BLaER1 (cell line): ENCODE results near the gene DIO3.
"Not testable (repeated sequence)": the region's sequence is repeated elsewhere in the genome, so short reads cannot be mapped to it uniquely, and the experiment has no call there.

Experiments used
- H3K27ac ChIP-seq: shearing (Covaris generic); formaldehyde crosslinking; 2 replicates; pipeline ENCODE4 v1.8.1; 2022
- H3K27me3 ChIP-seq: shearing (Covaris generic); formaldehyde crosslinking; 2 replicates; pipeline ENCODE4 v1.8.1; 2022
- H3K36me3 ChIP-seq: shearing (Covaris generic); formaldehyde crosslinking; 2 replicates; pipeline ENCODE4 v1.8.1; 2022
- H3K4me1 ChIP-seq: shearing (Covaris generic); formaldehyde crosslinking; 2 replicates; pipeline ENCODE4 v1.8.1; 2022
- H3K4me2 ChIP-seq: shearing (Covaris generic); formaldehyde crosslinking; 2 replicates; pipeline ENCODE4 v1.8.1; 2022
- H3K4me3 ChIP-seq: shearing (Covaris generic); formaldehyde crosslinking; 2 replicates; pipeline ENCODE4 v1.8.1; 2022
- H3K9ac ChIP-seq: shearing (Covaris generic); formaldehyde crosslinking; 2 replicates; pipeline ENCODE4 v1.8.1; 2022
- H3K9me3 ChIP-seq: shearing (Covaris generic); formaldehyde crosslinking; 2 replicates; pipeline ENCODE4 v1.8.1; 2022
- H4K20me1 ChIP-seq: shearing (Covaris generic); formaldehyde crosslinking; 2 replicates; pipeline ENCODE4 v1.8.1; 2022
- Cebpa-rat ChIP-seq: shearing (Covaris generic); IDR thresholded peaks from 2 replicates; pipeline ENCODE4 v1.8.1; 2022

The DIO3 gene

DNA sequence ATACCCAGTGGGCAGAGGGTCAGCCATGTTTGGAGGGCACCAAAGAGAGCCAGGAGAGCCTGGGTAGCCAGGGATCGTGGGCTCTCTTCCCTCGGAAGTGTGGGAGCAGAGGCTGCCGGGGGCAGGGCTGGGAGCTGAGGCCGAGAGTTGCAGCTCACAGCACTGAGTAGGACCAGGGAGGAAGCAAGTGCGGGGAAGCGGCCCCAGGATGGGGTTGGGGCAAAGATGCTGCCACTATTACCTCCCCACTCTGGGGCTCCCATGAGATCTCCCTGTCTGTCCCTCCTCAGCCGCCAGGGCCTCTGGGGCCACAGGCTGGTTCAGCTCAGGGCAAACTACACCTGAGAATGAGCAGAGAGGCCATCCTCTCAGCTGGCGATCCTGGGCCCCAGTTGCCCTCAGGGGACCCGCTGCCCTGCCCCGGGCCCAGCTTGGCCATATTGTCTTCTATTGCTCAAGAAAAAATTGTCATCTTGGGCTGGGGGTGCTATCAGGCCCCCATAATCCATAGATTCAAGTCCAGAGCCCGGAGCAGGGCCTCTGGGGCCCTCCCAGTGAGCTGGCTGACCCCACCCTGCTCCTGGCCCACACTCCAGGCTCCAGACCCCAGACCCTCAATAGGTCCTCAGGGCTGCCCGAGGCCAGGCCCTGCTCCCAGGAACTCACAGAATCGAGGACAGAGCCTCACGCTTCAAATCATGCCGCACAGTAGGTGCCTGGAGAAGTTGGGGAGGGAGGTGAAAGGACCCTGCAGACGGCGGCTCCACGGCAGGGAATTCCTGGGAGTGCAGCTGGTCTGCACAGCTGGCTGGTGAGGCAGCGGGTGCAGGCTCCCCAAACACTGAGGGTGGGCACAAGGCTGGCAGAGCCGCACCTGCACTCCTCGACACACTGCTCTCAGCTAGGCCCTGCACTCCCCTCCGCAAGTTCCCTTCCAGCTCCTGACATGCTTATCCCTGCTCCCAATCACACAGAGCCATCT is 20.5 kb upstream of the DIO3 start:
- H4K20me1 ChIP-seq, result no peaks in the 10 kb centered on the region
- H3K27me3 ChIP-seq, result no peaks in the 10 kb centered on the region
- H3K9me3 ChIP-seq, result no peaks in the 10 kb centered on the region
- H3K4me3 ChIP-seq, result no peak overlapping the region
- H3K4me1 ChIP-seq, result peaks cover 45% of the 10 kb centered on the region
- no peak for TF ChIP-seq Cebpa-rat
- H3K4me2 ChIP-seq, result peak overlapping the region; percentile 53
- no peaks in the 10 kb centered on the region for H3K36me3 ChIP-seq
- H3K27ac ChIP-seq, result 0 out of 2 replicates have a peak overlapping the region, but pooled peaks have one; percentile 13
- 0 out of 2 replicates have a peak overlapping the region, but pooled peaks have one; percentile 10 for H3K9ac ChIP-seq

DNA sequence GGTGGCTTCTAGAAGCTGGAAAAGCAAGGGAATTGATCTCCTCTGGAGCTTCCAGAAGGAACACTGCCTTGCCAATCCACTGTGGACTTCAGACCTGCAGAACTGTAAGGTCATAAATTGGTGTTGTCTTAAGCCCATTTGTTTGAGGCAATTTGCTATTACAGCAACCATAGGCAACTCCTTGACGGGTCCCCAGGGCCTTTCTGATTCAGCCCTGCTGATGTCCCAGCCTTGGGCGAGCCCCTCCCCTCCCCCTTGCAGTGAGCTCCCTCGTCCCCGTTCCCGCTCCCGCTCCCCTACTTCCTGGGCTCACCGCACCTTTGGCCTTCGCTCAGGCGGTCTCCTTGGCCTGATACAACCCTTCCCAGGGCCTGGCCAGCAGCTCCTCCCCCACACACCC is 18.9 kb upstream of the DIO3 start:
- Histone ChIP-seq H3K9ac (no peak overlapping the region), H3K4me3 (no peak overlapping the region), H3K27ac (no peak overlapping the region), H4K20me1 (no peaks in the 10 kb centered on the region), H3K4me2 (no peak overlapping the region), H3K9me3 (no peaks in the 10 kb centered on the region), H3K4me1 (peaks cover 31% of the 10 kb centered on the region), H3K27me3 (no peaks in the 10 kb centered on the region), H3K36me3 (no peaks in the 10 kb centered on the region)
- no peak for TF ChIP-seq Cebpa-rat

DNA sequence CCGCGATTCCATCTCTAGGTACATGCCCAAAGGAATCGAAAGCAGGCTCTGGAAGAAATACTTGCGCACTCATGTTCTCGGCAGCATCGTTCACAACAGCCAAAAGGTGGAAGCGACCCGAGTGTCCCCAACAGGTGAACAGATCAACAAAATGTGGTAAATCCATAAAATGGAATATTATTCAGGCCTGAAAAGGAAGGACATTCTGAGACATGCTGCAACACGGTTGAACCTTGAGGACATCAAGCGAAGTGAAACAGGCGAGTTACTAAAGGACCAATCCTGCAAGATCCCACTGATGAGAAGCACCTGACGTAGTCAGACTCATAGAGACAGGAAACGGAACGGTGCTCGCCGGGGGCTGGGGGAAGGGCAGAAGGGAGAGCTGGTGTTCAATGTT is 17.5 kb upstream of the DIO3 start:
- Histone ChIP-seq H3K4me3 (no peak overlapping the region), H3K4me2 (no peak overlapping the region), H3K4me1 (peaks cover 25% of the 10 kb centered on the region), H3K27me3 (no peaks in the 10 kb centered on the region), H4K20me1 (no peaks in the 10 kb centered on the region), H3K9me3 (no peaks in the 10 kb centered on the region), H3K36me3 (no peaks in the 10 kb centered on the region), H3K27ac (no peak overlapping the region), H3K9ac (no peak overlapping the region)
- TF ChIP-seq Cebpa-rat, result no peak

DNA sequence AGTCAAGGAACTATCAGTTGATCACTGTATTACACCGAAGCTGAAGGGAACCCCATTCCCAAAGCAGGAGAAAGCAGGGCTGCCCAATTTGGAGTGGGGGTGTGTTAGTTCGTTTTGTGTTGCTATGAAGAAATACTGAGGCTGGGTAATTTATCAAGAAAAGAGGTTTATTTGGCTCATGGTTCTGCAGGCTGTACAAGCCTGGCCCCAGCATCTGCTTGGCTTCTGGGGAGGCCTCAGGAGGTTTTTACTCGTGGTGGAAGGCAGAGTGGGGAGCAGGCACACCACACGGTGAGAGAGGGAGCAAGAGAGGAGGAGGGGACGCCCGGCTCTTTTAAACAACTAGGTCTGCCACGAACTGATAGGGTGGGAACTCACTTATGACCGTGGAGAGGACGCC is 16.7 kb upstream of the DIO3 start:
- Histone ChIP-seq H3K27me3 (no peaks in the 10 kb centered on the region), H3K27ac (no peak overlapping the region), H3K4me2 (no peak overlapping the region), H3K9me3 (no peaks in the 10 kb centered on the region), H3K4me1 (peaks cover 26% of the 10 kb centered on the region), H3K36me3 (no peaks in the 10 kb centered on the region), H3K4me3 (no peak overlapping the region), H3K9ac (no peak overlapping the region), H4K20me1 (no peaks in the 10 kb centered on the region)
- TF ChIP-seq Cebpa-rat, result no peak

- no peak overlapping the region for H3K4me3 ChIP-seq
- H3K9me3 ChIP-seq, result no peaks in the 10 kb centered on the region
- H3K36me3 ChIP-seq, result no peaks in the 10 kb centered on the region
- no peaks in the 10 kb centered on the region for H4K20me1 ChIP-seq
- no peak overlapping the region for H3K27ac ChIP-seq
- no peak overlapping the region for H3K4me2 ChIP-seq
- no peak for TF ChIP-seq Cebpa-rat
- peaks cover 12% of the 10 kb centered on the region; the same call in 1 of the 2 replicates for H3K4me1 ChIP-seq
- no peaks in the 10 kb centered on the region for H3K27me3 ChIP-seq
- no peak overlapping the region for H3K9ac ChIP-seq
These were observed 14.6 kb upstream of the DIO3 start for GRCh38 chr14:101546706-101547105.

DNA sequence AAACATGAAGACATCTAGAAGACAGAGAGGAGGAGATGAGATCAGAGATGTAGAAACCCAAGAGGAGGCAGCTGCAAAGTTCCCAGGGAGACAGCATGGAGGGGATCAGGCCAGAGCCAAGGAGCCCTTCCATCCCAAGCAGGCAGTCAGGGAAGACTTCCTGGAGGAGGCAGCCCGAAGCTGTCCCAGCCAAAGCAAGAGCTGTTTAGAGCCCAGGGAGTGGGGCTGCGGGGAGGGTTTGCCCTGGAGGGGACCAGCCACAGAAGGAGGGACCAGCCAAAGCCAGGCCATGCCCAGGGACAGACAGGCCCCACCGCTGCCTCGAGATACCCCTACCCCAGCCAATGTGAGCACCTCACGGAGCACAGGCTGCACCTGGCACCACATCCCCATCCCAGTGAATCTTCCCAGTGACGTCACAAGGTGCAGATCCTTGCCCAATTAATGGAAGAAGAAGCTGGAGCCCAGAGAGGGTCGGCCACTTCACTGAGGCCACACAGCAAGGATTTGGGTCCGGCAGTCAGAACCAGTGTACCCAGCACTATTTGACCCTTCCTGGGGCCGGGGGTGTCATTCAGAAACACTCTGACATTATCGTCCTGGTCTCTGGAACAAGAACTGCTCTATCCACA is 14.1 kb upstream of the DIO3 start:
- Histone ChIP-seq H3K4me2 (no peak overlapping the region), H3K27me3 (no peaks in the 10 kb centered on the region), H3K9ac (no peak overlapping the region), H4K20me1 (no peaks in the 10 kb centered on the region), H3K9me3 (no peaks in the 10 kb centered on the region), H3K27ac (no peak overlapping the region), H3K4me3 (no peak overlapping the region), H3K36me3 (no peaks in the 10 kb centered on the region), H3K4me1 (peaks cover 12% of the 10 kb centered on the region; the same call in 1 of the 2 replicates)
- no peak for TF ChIP-seq Cebpa-rat

DNA sequence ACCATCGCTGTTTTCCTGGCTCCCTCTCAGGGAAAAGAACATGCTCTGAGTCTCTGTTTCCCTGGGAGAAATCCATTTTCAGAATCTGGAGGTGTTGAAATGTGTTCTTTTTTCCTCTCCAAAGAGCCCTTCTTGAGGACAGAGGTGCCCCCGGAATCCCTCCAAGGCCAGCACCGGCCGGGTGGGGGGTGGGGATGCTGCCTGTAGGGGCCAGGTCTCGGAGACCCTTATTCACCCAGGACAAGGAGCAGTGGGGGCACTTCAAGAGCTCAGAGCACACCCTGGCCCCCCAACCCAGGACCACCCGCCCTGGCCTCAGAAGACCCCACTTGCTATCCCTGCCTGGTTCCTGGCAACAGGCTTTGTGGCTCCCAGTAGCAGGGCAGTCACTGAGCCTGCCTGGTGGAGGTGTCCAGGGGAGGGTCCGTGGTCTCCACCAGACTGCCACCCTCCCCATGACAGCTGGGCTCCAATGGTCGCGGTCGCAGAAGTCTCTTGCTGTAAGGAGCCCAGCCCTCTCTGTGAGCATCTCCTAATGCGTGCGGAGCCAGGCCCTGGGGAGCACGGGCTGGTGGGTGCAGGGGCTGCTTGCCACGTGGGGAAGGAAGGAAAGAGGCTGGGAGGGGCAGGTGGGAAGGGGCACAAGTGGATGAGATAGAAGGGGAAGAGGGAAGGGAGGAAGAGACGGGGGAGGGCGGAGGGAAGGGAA is 13.2 kb upstream of the DIO3 start:
- Histone ChIP-seq H3K36me3 (no peaks in the 10 kb centered on the region), H3K9ac (no peak overlapping the region), H3K4me1 (peaks cover 12% of the 10 kb centered on the region; the same call in 1 of the 2 replicates), H3K27me3 (no peaks in the 10 kb centered on the region), H3K4me2 (peak overlapping the region; percentile 37; the same call in 1 of the 2 replicates), H4K20me1 (no peaks in the 10 kb centered on the region), H3K9me3 (no peaks in the 10 kb centered on the region), H3K27ac (no peak overlapping the region), H3K4me3 (no peak overlapping the region)
- TF ChIP-seq Cebpa-rat, result no peak

DNA sequence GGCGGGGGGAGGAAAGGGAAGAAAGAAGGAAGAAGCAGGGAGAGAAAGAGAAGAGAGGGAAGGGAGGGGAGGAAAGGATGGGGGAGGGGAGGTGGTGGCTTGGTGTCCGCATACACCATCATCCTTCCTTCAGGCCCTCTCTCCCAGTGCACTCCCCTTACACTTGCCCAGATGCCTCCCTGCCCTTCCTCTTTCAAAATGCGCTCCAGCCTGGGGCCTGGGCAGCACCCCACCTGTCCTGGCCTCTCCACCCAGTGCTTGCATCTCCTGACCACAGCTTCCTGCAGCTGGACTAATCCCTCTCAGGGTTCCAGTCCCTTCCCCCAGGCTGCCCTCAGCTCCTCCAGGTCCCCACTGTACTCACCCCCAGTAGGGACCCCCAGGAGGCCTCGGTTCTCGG is 12.6 kb upstream of the DIO3 start:
- no peaks in the 10 kb centered on the region for H3K9me3 ChIP-seq
- TF ChIP-seq Cebpa-rat, result no peak
- no peaks in the 10 kb centered on the region for H3K36me3 ChIP-seq
- no peak overlapping the region for H3K4me3 ChIP-seq
- H4K20me1 ChIP-seq, result no peaks in the 10 kb centered on the region
- H3K9ac ChIP-seq, result no peak overlapping the region
- H3K4me1 ChIP-seq, result peaks cover 12% of the 10 kb centered on the region; the same call in 1 of the 2 replicates
- H3K27ac ChIP-seq, result no peak overlapping the region
- peak overlapping the region; percentile 37; the same call in 1 of the 2 replicates for H3K4me2 ChIP-seq
- no peaks in the 10 kb centered on the region for H3K27me3 ChIP-seq

DNA sequence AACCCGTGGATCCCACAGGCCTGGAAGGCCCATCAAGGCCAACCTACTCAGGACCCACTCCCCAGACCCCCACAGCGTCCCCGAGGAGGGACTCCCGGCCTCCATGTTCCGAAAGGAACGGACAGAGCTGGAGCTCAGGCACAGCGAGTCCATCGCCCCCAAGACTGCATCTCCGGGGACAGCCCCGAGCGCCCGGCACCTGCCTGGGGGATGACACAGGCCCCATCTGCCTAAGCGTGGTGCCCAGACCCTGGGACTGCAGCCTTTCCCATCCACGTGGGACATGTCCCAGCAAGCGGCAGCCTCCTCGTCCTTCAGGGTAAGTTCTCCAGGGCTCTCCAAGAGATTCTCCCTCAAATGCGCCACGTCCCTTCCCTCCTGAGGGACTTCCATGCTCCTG is 12.1 kb upstream of the DIO3 start:
- no peaks in the 10 kb centered on the region for H3K9me3 ChIP-seq
- no peak overlapping the region for H3K9ac ChIP-seq
- H4K20me1 ChIP-seq, result no peaks in the 10 kb centered on the region
- H3K27me3 ChIP-seq, result no peaks in the 10 kb centered on the region
- no peak overlapping the region for H3K27ac ChIP-seq
- no peak overlapping the region for H3K4me3 ChIP-seq
- no peaks in the 10 kb centered on the region for H3K36me3 ChIP-seq
- no peak for TF ChIP-seq Cebpa-rat
- no peak overlapping the region; the same call in 1 of the 2 replicates for H3K4me2 ChIP-seq
- H3K4me1 ChIP-seq, result peaks cover 12% of the 10 kb centered on the region; the same call in 1 of the 2 replicates

DNA sequence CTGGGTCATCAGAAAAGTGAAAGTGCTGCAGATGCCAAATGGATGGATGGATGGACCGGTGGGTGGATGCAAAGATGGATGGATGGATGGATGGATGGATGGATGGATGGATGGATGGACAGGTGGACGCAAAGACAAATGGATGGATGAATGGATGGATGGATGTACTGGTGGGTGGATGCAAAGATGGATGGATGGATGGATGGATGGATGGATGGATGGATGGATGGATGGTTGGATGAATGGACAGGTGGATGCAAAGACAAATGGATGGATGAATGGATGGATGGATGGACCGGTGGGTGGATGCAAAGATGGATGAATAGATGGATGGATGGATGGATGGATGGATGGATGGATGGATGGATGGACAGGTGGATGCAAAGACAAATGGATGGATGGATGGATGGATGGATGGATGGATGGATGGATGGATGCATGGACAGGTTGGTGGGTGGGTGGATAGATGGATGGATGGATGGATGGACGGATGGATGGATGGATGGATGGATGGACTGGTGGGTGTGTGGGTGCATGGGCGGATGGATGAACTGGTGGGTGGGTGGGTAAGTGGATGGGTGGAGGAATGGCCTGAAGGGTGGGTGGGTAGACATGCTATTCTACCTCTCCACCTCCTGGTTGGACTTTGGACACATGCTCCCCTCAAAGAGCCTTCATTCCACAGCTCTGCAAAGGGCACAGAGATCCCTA is 10.9 kb upstream of the DIO3 start:
- H3K27ac ChIP-seq, H3K4me2 ChIP-seq, H3K36me3 ChIP-seq, H3K27me3 ChIP-seq, H4K20me1 ChIP-seq, H3K9ac ChIP-seq, H3K9me3 ChIP-seq, H3K4me3 ChIP-seq: not testable (repeated sequence)
- peaks cover 12% of the 10 kb centered on the region; the same call in 1 of the 2 replicates for H3K4me1 ChIP-seq
